Fibroblast of upper back skin (primary cell): ENCODE measurements around the gene LY6G6D.

ENCODE experiments used
- DNase-seq: peaks from one replicate; pipeline ENCODE4 v3.0.0-alpha.2; 2013

The LY6G6D gene

GRCh38 chr6:31715022-31715958, at the start of gene LY6G6D:
LY6G6D (plus strand) TSS chr6:31715348; CDS start chr6:31715356, 8 bp downstream.
- no peak for DNase-seq

GRCh38 chr6:31665501-31666336, 49.4 kb upstream of the LY6G6D start, which contains the start of gene CSNK2B:
CSNK2B (plus strand) TSS chr6:31666080; CDS start chr6:31666832, 752 bp downstream.
- DNase-seq, result peak; percentile 97

- no peak for DNase-seq
Measured at GRCh38 chr6:31666337-31666965, 48.7 kb upstream of the LY6G6D start.

- DNase-seq, result no peak
Measured at GRCh38 chr6:31669676-31670075, 45.5 kb upstream of the LY6G6D start, which contains the start of gene LY6G5B. LY6G5B (plus strand) TSS chr6:31669976; CDS start chr6:31670951, 975 bp downstream.

- no peak for DNase-seq
Measured at GRCh38 chr6:31676322-31676903, 38.7 kb upstream of the LY6G6D start.

- no peak for DNase-seq
Measured at GRCh38 chr6:31676904-31677303, 38.2 kb upstream of the LY6G6D start.

- DNase-seq, result no peak
Measured at GRCh38 chr6:31677955-31678354, 37.2 kb upstream of the LY6G6D start.

GRCh38 chr6:31680226-31681134, 34.7 kb upstream of the LY6G6D start, which contains the start of gene LY6G5C:
LY6G5C (minus strand) TSS chr6:31681067; CDS start chr6:31680373, 694 bp downstream.
- peak; percentile 81 for DNase-seq

- peak; percentile 23 for DNase-seq
Measured at GRCh38 chr6:31681135-31681671, 33.9 kb upstream of the LY6G6D start.

- DNase-seq, result no peak
Measured at GRCh38 chr6:31683591-31683990, 31.6 kb upstream of the LY6G6D start.

- no peak for DNase-seq
Measured at GRCh38 chr6:31686483-31686882, 28.7 kb upstream of the LY6G6D start.

GRCh38 chr6:31687321-31687720, 27.8 kb upstream of the LY6G6D start:
- no peak for DNase-seq

GRCh38 chr6:31687860-31688693, 27.1 kb upstream of the LY6G6D start:
- DNase-seq, result no peak

GRCh38 chr6:31689249-31690110, 25.7 kb upstream of the LY6G6D start:
- no peak for DNase-seq

- no peak for DNase-seq
Measured at GRCh38 chr6:31690231-31691077, 24.7 kb upstream of the LY6G6D start.

- DNase-seq, result no peak
Measured at GRCh38 chr6:31691078-31691463, 24.1 kb upstream of the LY6G6D start.

GRCh38 chr6:31691564-31692108, 23.5 kb upstream of the LY6G6D start:
- no peak for DNase-seq

GRCh38 chr6:31692353-31692752, 22.8 kb upstream of the LY6G6D start:
- no peak for DNase-seq
